KMS-11 (cell line): ENCODE data around the gene BCAR3.

ENCODE experiments used
- H2AFZ ChIP-seq: fragments of 200-600 bp; sonication (generic); 2 replicates; pipeline ENCODE4 v1.6.1; 2016; ENCODE audit warnings: antibody characterized with exemption, mixed run types, low read depth
- H3K27ac ChIP-seq: fragments of 200-600 bp; sonication (generic); 2 replicates; pipeline ENCODE4 v1.6.1; 2016; ENCODE audit warnings: mild to moderate bottlenecking, mixed run types
- H3K27me3 ChIP-seq: fragments of 200-600 bp; sonication (generic); 2 replicates; pipeline ENCODE4 v1.6.1; 2017; ENCODE audit warnings: mild to moderate bottlenecking, low read depth, mixed run types, moderate library complexity; ENCODE audit not compliant: insufficient read depth
- H3K36me3 ChIP-seq: fragments of 200-600 bp; sonication (generic); 2 replicates; pipeline ENCODE4 v1.6.1; 2017; ENCODE audit warnings: mild to moderate bottlenecking, mixed run types; ENCODE audit not compliant: insufficient read depth
- H3K4me1 ChIP-seq: fragments of 200-600 bp; sonication (generic); 2 replicates; pipeline ENCODE4 v1.6.1; 2016; ENCODE audit warnings: mild to moderate bottlenecking, low read depth, mixed run types; ENCODE audit not compliant: poor library complexity, severe bottlenecking
- H3K4me2 ChIP-seq: fragments of 200-600 bp; sonication (generic); 2 replicates; pipeline ENCODE4 v1.7.0; 2016; ENCODE audit warnings: mild to moderate bottlenecking, mixed run types
- H3K4me3 ChIP-seq: fragments of 200-600 bp; sonication (generic); IDR thresholded peaks from 2 replicates; pipeline ENCODE4 v1.6.1; 2017; ENCODE audit warnings: low read depth, low read length, mixed read lengths; ENCODE audit not compliant: insufficient read depth
- H3K79me2 ChIP-seq: fragments of 200-600 bp; sonication (generic); 2 replicates; pipeline ENCODE4 v1.6.1; 2016; ENCODE audit warnings: low read depth, mixed run types; ENCODE audit not compliant: insufficient read depth
- H3K9ac ChIP-seq: fragments of 200-600 bp; sonication (generic); 2 replicates; pipeline ENCODE4 v1.6.1; 2016; ENCODE audit warnings: mild to moderate bottlenecking, mixed run types
- H4K20me1 ChIP-seq: fragments of 200-600 bp; sonication (generic); 2 replicates; pipeline ENCODE4 v1.6.1; 2016; ENCODE audit warnings: mild to moderate bottlenecking, mixed run types; ENCODE audit not compliant: insufficient read depth
- CTCF ChIP-seq: fragments of 200-600 bp; sonication (generic); conservative IDR thresholded peaks from 2 replicates; pipeline ENCODE4 v1.6.1; 2017; ENCODE audit warnings: low read depth, mild to moderate bottlenecking, antibody characterized with exemption, low read length, moderate library complexity, mixed read lengths

The BCAR3 gene

DNA sequence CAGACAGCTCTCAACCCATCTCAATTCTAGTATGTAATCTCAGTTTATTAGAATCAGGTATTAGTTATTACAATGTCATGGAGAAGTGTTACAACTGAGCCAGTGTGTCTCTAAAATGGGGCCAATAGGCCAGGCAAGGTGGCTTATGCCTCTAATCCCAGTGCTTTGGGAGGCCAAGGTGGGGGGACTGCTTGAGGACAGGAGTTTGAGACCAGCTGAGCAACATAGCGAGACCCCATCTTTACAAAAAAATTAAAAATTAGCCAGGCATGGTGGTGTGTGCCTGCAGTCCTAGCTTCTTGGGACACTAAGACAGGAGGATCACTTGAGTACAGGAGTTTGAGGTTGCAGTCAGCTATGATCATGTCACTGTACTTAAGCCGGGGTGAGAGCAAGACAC lies 104.9 kb downstream of the BCAR3 start:
- Histone ChIP-seq H3K9ac (no peak overlapping the region), H2AFZ (no peak overlapping the region), H3K4me3 (no peak overlapping the region), H3K79me2 (no peaks in the 10 kb centered on the region), H4K20me1 (no peaks in the 10 kb centered on the region), H3K4me2 (no peak overlapping the region), H3K36me3 (no peaks in the 10 kb centered on the region), H3K27me3 (no peaks in the 10 kb centered on the region), H3K4me1 (no peaks in the 10 kb centered on the region), H3K27ac (no peak overlapping the region)
- TF ChIP-seq CTCF: no peak

DNA sequence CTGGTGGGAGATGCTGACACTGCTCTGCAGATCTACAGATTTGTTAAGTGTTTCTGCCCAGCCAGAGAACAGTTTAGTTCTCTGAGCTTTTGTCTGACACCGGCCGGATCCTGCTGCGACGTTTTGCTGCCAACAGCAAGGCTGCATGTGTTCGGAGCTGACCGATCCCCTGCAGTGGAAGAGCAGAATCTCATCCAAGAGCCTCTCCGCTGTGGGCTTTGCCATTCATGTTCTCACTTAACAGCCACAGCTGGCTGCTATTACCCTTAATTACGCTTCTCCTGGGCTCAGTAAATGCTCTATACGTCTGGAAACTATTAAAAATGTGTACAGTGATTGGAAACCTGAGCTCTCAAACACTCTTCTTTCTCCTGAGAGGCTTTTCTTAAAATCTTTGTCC lies 105.3 kb downstream of the BCAR3 start:
- no peaks in the 10 kb centered on the region for H3K27me3 ChIP-seq
- no peaks in the 10 kb centered on the region for H3K36me3 ChIP-seq
- H3K27ac ChIP-seq: no peak overlapping the region
- no peak overlapping the region for H2AFZ ChIP-seq
- no peak overlapping the region for H3K4me2 ChIP-seq
- no peaks in the 10 kb centered on the region for H4K20me1 ChIP-seq
- TF ChIP-seq CTCF: no peak
- no peaks in the 10 kb centered on the region for H3K79me2 ChIP-seq
- H3K9ac ChIP-seq: no peak overlapping the region
- no peak overlapping the region for H3K4me3 ChIP-seq
- no peaks in the 10 kb centered on the region for H3K4me1 ChIP-seq

- no peak for TF ChIP-seq CTCF
- H2AFZ ChIP-seq: no peak overlapping the region
- H3K79me2 ChIP-seq: no peaks in the 10 kb centered on the region
- H3K27ac ChIP-seq: no peak overlapping the region
- H4K20me1 ChIP-seq: no peaks in the 10 kb centered on the region
- H3K27me3 ChIP-seq: no peaks in the 10 kb centered on the region
- no peaks in the 10 kb centered on the region for H3K36me3 ChIP-seq
- no peak overlapping the region for H3K9ac ChIP-seq
- no peaks in the 10 kb centered on the region for H3K4me1 ChIP-seq
- H3K4me3 ChIP-seq: no peak overlapping the region
- no peak overlapping the region for H3K4me2 ChIP-seq
Observed at GRCh38 chr1:93575621-93576284, 105.9 kb downstream of the BCAR3 start.

DNA sequence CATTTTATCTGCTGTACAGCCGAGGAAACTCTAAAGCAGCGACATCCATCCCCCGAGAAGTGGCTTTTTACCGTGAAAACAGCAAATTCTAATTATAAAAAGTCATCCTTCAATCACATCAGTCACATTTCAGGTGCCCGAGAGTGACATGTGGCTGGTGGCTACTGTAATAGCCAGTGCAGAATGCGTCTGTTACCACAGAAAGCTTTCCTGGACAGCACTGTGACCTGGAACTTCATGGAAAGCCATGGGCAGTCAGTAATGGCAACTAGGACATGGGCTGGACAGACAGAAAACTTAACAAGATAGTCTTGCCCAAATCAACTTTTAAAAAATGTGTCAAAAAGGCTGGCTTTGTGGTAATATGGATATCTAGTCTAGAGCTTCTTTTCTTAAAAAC lies 106.6 kb downstream of the BCAR3 start:
- H4K20me1 ChIP-seq: no peaks in the 10 kb centered on the region
- no peak overlapping the region for H3K9ac ChIP-seq
- no peak overlapping the region for H3K4me3 ChIP-seq
- H3K36me3 ChIP-seq: no peaks in the 10 kb centered on the region
- H3K4me2 ChIP-seq: no peak overlapping the region
- H3K4me1 ChIP-seq: no peaks in the 10 kb centered on the region
- TF ChIP-seq CTCF: no peak
- no peak overlapping the region for H3K27ac ChIP-seq
- H2AFZ ChIP-seq: no peak overlapping the region
- H3K27me3 ChIP-seq: no peaks in the 10 kb centered on the region
- no peaks in the 10 kb centered on the region for H3K79me2 ChIP-seq
